Measurements from ENCODE around the gene TBC1D9. TPM values are rescaled to one million over a fixed set of nuclear protein-coding genes. Genes with fewer than 3 reads are reported as not detected.

Gene TBC1D9
- polyA plus RNA-seq, 3 donors from 2014 or later, result 0.21 to 1.1 (median 0.22) TPM

- H3K4me3 Mint-ChIP-seq, result no peak overlapping the region
- no peaks in the 10 kb centered on the region for H3K36me3 Mint-ChIP-seq
- peaks cover 1 to 6% (median 5%) of the 10 kb centered on the region in 3 donors for H3K27me3 Mint-ChIP-seq (ENCODE audit: low read depth in 3 of 3)
- no peak overlapping the region for H3K27ac Mint-ChIP-seq
- DNase-seq, result no peak
- no peaks in the 10 kb centered on the region for H3K9me3 Mint-ChIP-seq
- no peaks in the 10 kb centered on the region for H3K4me1 Mint-ChIP-seq
Measured at GRCh38 chr4:140744421-140744820, 11.8 kb downstream of the TBC1D9 start.

GRCh38 chr4:140743194-140743931, 12.8 kb downstream of the TBC1D9 start:
- Mint-ChIP-seq H3K9me3 (no peaks in the 10 kb centered on the region), H3K4me1 (no peaks in the 10 kb centered on the region), H3K36me3 (no peaks in the 10 kb centered on the region), H3K27me3 (ENCODE audit: low read depth in 3 of 3) (peaks cover 1 to 6% (median 5%) of the 10 kb centered on the region in 3 donors), H3K4me3 (no peak overlapping the region), H3K27ac (no peak overlapping the region)
- no peak for DNase-seq

DNA sequence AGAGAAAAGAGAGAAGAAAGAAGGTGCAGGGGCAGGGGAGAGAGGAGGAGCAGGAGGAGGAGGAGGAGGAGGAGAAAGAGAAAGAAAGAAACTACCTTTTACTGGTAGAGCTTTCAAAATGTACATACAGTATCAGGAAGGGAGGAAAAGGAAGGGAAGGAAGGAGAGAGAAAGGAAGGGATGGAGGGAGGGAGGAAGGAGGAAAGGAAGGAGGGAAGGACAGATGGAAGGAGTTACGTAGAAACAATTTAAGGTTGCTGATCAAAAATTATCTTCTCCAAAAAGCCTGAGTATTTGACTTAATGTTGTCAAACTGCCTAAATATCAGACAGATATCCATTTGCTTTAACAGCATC, 13.4 kb downstream of the TBC1D9 start:
- H3K36me3 Mint-ChIP-seq, result no peaks in the 10 kb centered on the region
- H3K4me1 Mint-ChIP-seq, result no peaks in the 10 kb centered on the region
- H3K27me3 Mint-ChIP-seq (ENCODE audit: low read depth in 3 of 3), result peaks cover 1 to 6% (median 3%) of the 10 kb centered on the region in 3 donors
- no peak overlapping the region for H3K27ac Mint-ChIP-seq
- no peak for DNase-seq
- no peak overlapping the region for H3K4me3 Mint-ChIP-seq
- no peaks in the 10 kb centered on the region for H3K9me3 Mint-ChIP-seq

- H3K36me3 Mint-ChIP-seq, result no peaks in the 10 kb centered on the region
- H3K4me3 Mint-ChIP-seq, result no peak overlapping the region
- no peak for DNase-seq
- H3K27ac Mint-ChIP-seq, result no peak overlapping the region
- H3K27me3 Mint-ChIP-seq (ENCODE audit: low read depth in 3 of 3), result peaks cover 3 to 6% (median 4%) of the 10 kb centered on the region in 3 donors
- no peaks in the 10 kb centered on the region for H3K4me1 Mint-ChIP-seq
- H3K9me3 Mint-ChIP-seq, result no peaks in the 10 kb centered on the region
Measured at GRCh38 chr4:140740906-140741670, 15.1 kb downstream of the TBC1D9 start.

GRCh38 chr4:140740422-140740821, 15.8 kb downstream of the TBC1D9 start:
- DNase-seq, result no peak
- no peaks in the 10 kb centered on the region for H3K4me1 Mint-ChIP-seq
- no peaks in the 10 kb centered on the region for H3K36me3 Mint-ChIP-seq
- H3K27ac Mint-ChIP-seq, result no peak overlapping the region
- H3K27me3 Mint-ChIP-seq (ENCODE audit: low read depth in 3 of 3), result peaks cover 3 to 6% (median 4%) of the 10 kb centered on the region in 3 donors
- H3K4me3 Mint-ChIP-seq, result no peak overlapping the region
- no peaks in the 10 kb centered on the region for H3K9me3 Mint-ChIP-seq

DNA sequence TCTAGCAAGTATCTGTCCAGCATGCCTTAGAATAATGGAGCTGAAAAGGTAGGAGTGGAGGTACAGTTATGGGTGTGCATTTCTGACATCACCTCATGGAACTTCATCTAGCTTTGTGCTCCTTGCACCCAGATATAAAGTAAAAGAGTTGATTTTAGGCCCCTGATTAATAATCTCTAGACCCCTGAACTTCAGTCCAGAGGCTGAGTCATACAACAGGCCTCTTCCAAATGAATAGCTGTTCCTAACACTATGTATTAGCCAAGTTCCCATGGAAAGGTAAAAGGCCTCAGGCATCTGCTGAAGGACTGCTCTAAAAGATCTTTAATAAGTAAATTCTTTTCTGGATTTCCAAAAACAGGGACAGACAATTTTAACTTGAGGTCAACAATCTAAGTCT, 16.2 kb downstream of the TBC1D9 start:
- Mint-ChIP-seq H3K4me3 (no peak overlapping the region), H3K4me1 (no peaks in the 10 kb centered on the region), H3K9me3 (no peaks in the 10 kb centered on the region), H3K36me3 (no peaks in the 10 kb centered on the region), H3K27me3 (ENCODE audit: low read depth in 3 of 3) (peaks cover 3 to 6% (median 3%) of the 10 kb centered on the region in 3 donors), H3K27ac (no peak overlapping the region)
- no peak for DNase-seq

- Mint-ChIP-seq H3K4me1 (no peaks in the 10 kb centered on the region), H3K36me3 (no peaks in the 10 kb centered on the region), H3K27me3 (ENCODE audit: low read depth in 3 of 3) (peaks cover 2 to 5% (median 3%) of the 10 kb centered on the region in 3 donors), H3K4me3 (no peak overlapping the region), H3K27ac (no peak overlapping the region), H3K9me3 (no peaks in the 10 kb centered on the region)
- DNase-seq, result no peak
Measured at GRCh38 chr4:140738139-140738538, 18.0 kb downstream of the TBC1D9 start.

DNA sequence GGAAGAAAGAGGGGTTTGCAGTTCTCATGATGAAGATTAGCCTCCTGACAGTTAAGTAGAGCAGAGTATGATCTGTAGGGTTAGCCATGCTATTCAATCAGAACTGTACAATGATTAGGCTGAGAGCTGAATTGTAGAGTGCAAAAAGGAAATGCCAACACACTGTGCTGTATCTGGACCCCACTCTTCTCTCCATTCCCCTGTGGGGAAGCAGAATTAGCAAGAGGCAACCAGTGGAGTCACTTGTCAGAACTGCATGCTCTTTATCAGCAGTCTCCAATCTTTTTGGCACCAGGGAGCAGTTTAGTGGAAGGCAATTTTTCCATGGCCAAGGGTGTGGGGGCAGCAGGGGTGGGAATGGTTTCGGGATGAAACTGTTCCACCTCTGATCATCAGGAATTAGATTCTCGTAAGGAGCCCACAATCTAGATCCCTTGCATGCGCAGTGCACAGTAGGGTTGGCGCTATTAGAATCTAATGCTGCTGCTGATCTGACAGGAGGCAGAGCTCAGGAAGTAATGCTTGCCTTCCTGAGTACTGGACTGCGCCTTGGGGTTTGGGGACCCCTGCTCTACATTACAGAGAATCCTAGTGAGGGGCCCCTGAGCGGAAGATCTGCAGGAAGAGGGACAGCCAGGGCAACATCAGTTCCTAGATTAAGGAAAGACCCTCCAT, 19.4 kb downstream of the TBC1D9 start:
- H3K27ac Mint-ChIP-seq, result no peak overlapping the region
- no peaks in the 10 kb centered on the region for H3K9me3 Mint-ChIP-seq
- no peak overlapping the region for H3K4me3 Mint-ChIP-seq
- no peaks in the 10 kb centered on the region for H3K36me3 Mint-ChIP-seq
- H3K4me1 Mint-ChIP-seq, result no peaks in the 10 kb centered on the region
- peaks cover 2 to 5% (median 2%) of the 10 kb centered on the region in 3 donors for H3K27me3 Mint-ChIP-seq (ENCODE audit: low read depth in 3 of 3)
- DNase-seq, result no peak

- H3K36me3 Mint-ChIP-seq, result no peaks in the 10 kb centered on the region
- no peak overlapping the region for H3K27ac Mint-ChIP-seq
- no peaks in the 10 kb centered on the region for H3K4me1 Mint-ChIP-seq
- H3K4me3 Mint-ChIP-seq, result no peak overlapping the region
- H3K27me3 Mint-ChIP-seq (ENCODE audit: low read depth in 3 of 3), result peaks cover 0 to 2% (median 2%) of the 10 kb centered on the region in 3 donors
- H3K9me3 Mint-ChIP-seq, result no peaks in the 10 kb centered on the region
- DNase-seq, result no peak
Measured at GRCh38 chr4:140735779-140736391, 20.3 kb downstream of the TBC1D9 start.

DNA sequence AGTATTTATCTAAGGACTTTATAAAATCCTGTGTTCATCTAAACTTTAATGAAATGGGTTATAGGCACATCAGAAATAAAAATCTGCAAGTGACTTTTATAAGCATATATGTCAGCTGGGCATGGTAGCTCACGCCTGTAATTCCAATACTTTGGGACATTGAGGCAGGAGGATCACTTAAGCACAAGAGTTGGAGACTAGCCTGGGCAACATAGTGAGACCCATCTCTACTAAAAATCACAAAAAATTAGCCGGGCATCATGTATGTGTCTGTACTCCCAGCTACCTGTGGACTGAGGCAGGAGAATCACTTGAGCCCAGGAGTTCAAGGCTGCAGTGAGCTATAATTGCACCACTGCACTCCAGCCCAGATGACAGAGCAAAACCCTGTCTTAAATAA, 20.9 kb downstream of the TBC1D9 start:
- no peak for DNase-seq
- H3K4me3 Mint-ChIP-seq, result no peak overlapping the region
- peaks cover 0 to 2% (median 2%) of the 10 kb centered on the region in 3 donors for H3K27me3 Mint-ChIP-seq (ENCODE audit: low read depth in 3 of 3)
- no peaks in the 10 kb centered on the region for H3K36me3 Mint-ChIP-seq
- H3K4me1 Mint-ChIP-seq, result no peaks in the 10 kb centered on the region
- H3K9me3 Mint-ChIP-seq, result no peaks in the 10 kb centered on the region
- no peak overlapping the region for H3K27ac Mint-ChIP-seq

GRCh38 chr4:140732780-140733179, 23.4 kb downstream of the TBC1D9 start:
- H3K27ac Mint-ChIP-seq, result no peak overlapping the region
- H3K4me3 Mint-ChIP-seq, result no peak overlapping the region
- no peaks in the 10 kb centered on the region for H3K4me1 Mint-ChIP-seq

DNA sequence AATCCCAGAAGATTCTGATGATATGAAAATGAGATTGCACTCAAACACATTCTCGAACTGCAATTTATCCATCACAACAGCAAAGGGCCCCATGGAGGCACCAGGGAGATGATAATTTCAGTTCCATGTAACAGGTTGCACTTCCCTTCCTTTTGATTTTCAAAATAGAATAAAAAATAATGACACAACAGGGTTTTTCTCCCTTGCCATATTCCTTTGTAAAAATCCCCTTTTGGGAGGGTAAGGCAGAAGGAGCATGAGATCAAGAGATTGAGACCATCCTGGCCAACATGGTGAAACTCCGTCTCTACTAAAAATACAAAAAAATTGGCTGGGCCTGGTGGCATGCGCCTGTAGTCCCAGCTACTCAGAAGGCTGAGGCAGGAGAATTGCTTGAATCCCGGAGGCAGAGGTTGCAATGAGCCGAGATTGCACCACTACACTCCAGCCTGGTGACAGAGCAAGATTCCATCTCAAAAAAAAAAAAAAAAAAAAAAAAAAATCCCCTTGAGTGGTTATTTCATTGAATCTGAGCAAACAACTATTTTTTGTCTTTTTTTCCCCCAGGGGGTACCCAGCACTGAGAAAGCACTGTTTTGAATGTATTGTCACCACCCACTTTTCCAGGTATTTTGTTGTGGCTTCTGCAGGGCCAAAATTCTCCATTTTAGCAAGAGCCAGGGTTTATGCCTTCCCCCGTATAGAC, 26.7 kb downstream of the TBC1D9 start:
- H3K27ac Mint-ChIP-seq, result no peak overlapping the region
- no peaks in the 10 kb centered on the region for H3K4me1 Mint-ChIP-seq
- H3K4me3 Mint-ChIP-seq, result no peak overlapping the region
- no peaks in the 10 kb centered on the region for H3K9me3 Mint-ChIP-seq
- no peaks in the 10 kb centered on the region for H3K36me3 Mint-ChIP-seq
- DNase-seq, result no peak
- peaks cover 0 to 4% (median 0%) of the 10 kb centered on the region in 3 donors for H3K27me3 Mint-ChIP-seq (ENCODE audit: low read depth in 3 of 3)

More at GRCh38 chr4:140732780-140733179, 23.4 kb downstream of the TBC1D9 start:
- DNase-seq, result no peak
- no peaks in the 10 kb centered on the region for H3K9me3 Mint-ChIP-seq
- peaks cover 0 to 4% (median 2%) of the 10 kb centered on the region in 3 donors for H3K27me3 Mint-ChIP-seq (ENCODE audit: low read depth in 3 of 3)
- H3K36me3 Mint-ChIP-seq, result no peaks in the 10 kb centered on the region

- Mint-ChIP-seq H3K36me3 (no peaks in the 10 kb centered on the region), H3K4me3 (no peak overlapping the region), H3K27me3 (ENCODE audit: low read depth in 3 of 3) (peaks cover 2 to 3% (median 2%) of the 10 kb centered on the region in 3 donors), H3K4me1 (peaks cover 0 to under 1% of the 10 kb centered on the region in 2 donors), H3K27ac (no peak overlapping the region), H3K9me3 (no peaks in the 10 kb centered on the region)
- no peak for DNase-seq
Measured at GRCh38 chr4:140726776-140727500, 29.2 kb downstream of the TBC1D9 start.

Data from immature natural killer cell (primary cell).